Adipocyte (in vitro differentiated cells): Measurements from ENCODE around the gene SUPT20HL1.

Source experiments
- DNase-seq: peaks from one replicate; pipeline ENCODE4 v3.0.0-alpha.2; 2015; ENCODE audit warnings: low read depth
- H3K27me3 ChIP-seq: replicated peaks from 2 replicates; pipeline ENCODE4 v1.7.0; 2013; ENCODE audit warnings: mild to moderate bottlenecking, low read length, moderate library complexity; ENCODE audit not compliant: control insufficient read depth, insufficient read depth
- H3K36me3 ChIP-seq: 2 replicates; pipeline ENCODE4 v1.7.0; 2013; ENCODE audit warnings: low read length, mild to moderate bottlenecking, moderate library complexity; ENCODE audit not compliant: control insufficient read depth, insufficient read depth, severe bottlenecking
- H3K4me1 ChIP-seq: 2 replicates; pipeline ENCODE4 v1.7.0; 2013; ENCODE audit warnings: mild to moderate bottlenecking, low read length, moderate library complexity; ENCODE audit not compliant: control insufficient read depth, insufficient read depth
- H3K4me3 ChIP-seq: 2 replicates; pipeline ENCODE4 v1.7.0; 2013; ENCODE audit warnings: mild to moderate bottlenecking, low read length, moderate library complexity
- H3K9ac ChIP-seq: 2 replicates; pipeline ENCODE4 v1.7.0; 2013; ENCODE audit warnings: mild to moderate bottlenecking, low read length, moderate library complexity
- H3K9me3 ChIP-seq: 2 replicates; pipeline ENCODE4 v1.7.0; 2013; ENCODE audit warnings: mild to moderate bottlenecking, low read length, moderate library complexity; ENCODE audit not compliant: control insufficient read depth

Gene SUPT20HL1

GRCh38 chrX:24398766-24399165, 38.3 kb downstream of the SUPT20HL1 start:
- Histone ChIP-seq H3K36me3 (no peaks in the 10 kb centered on the region), H3K9ac (no peak overlapping the region), H3K4me1 (peaks cover 17% of the 10 kb centered on the region), H3K27me3 (peaks cover 19% of the 10 kb centered on the region), H3K9me3 (no peaks in the 10 kb centered on the region), H3K4me3 (no peak overlapping the region)
- no peak for DNase-seq

DNA sequence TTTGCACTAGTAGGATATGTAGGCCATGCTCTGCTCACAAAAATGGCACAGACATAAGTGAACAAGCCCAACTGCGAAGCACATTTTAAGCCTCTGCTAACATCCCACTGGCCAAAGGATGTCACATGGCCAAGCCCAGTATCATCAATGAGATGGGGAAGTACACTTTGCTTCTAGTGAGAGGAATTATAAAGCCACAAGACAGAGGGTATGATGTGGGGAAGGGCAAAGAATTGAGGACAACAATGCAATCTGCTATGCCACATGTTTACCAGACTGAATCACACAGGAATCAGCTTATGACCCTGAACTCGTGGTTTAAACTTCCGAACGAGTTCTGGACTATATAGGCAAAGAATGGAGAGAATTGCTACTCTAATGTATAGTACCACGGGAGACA, 39.1 kb downstream of the SUPT20HL1 start:
- peaks cover 2% of the 10 kb centered on the region for H3K9me3 ChIP-seq
- DNase-seq: no peak
- H3K36me3 ChIP-seq: no peaks in the 10 kb centered on the region
- peaks cover 17% of the 10 kb centered on the region for H3K4me1 ChIP-seq
- H3K4me3 ChIP-seq: no peak overlapping the region
- peaks cover 13% of the 10 kb centered on the region for H3K27me3 ChIP-seq
- no peak overlapping the region for H3K9ac ChIP-seq

DNA sequence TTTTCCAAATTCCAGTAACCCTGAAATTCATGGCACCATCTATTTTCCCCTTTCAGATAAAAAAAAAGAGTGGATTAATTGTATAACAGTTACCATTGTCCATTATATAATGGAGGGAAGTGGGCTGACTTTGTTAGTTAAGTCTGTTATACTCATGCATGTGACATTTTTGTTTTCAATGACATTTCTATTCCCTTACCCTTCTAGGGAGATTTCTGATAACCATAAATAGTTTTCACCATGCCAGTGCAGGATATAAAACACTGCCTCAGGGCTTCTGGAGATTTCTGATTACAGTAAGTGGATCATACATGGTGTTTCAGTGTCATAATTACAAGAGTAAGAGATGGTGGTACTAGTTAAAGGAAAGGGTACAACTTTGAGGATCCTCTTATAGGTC, 45.5 kb downstream of the SUPT20HL1 start:
- H3K9ac ChIP-seq: no peak overlapping the region
- no peaks in the 10 kb centered on the region for H3K36me3 ChIP-seq
- no peak overlapping the region for H3K4me3 ChIP-seq
- H3K27me3 ChIP-seq: peaks cover 19% of the 10 kb centered on the region
- peaks cover 11% of the 10 kb centered on the region for H3K9me3 ChIP-seq
- no peaks in the 10 kb centered on the region for H3K4me1 ChIP-seq
- no peak for DNase-seq
